ENCODE data around the gene ADGRG6.

ADGRG6 gene

GRCh38 chr6:142376115-142376514, 74.3 kb downstream of the ADGRG6 start:
- DNase-seq (ENCODE audit: extremely low read depth, low read depth), result no peak
- TF ChIP-seq CTCF (IDR thresholded peaks at IDR 0.05; ENCODE audit: low read depth, low read length, missing control alignments), result no peak
- no peak overlapping the region for H3K4me3 ChIP-seq (replicated peaks; ENCODE audit: low read depth, low read length)

GRCh38 chr6:142376800-142377496, 75.1 kb downstream of the ADGRG6 start:
- H3K4me3 ChIP-seq (replicated peaks; ENCODE audit: low read depth, low read length), result no peak overlapping the region
- DNase-seq (ENCODE audit: extremely low read depth, low read depth), result no peak
- no peak for TF ChIP-seq CTCF (IDR thresholded peaks at IDR 0.05; ENCODE audit: low read depth, low read length, missing control alignments)

- no peak overlapping the region for H3K4me3 ChIP-seq (replicated peaks; ENCODE audit: low read depth, low read length)
- no peak for TF ChIP-seq CTCF (IDR thresholded peaks at IDR 0.05; ENCODE audit: low read depth, low read length, missing control alignments)
- no peak for DNase-seq (ENCODE audit: extremely low read depth, low read depth)
Observed at GRCh38 chr6:142377497-142377848, 75.7 kb downstream of the ADGRG6 start.

GRCh38 chr6:142378138-142378875, 76.5 kb downstream of the ADGRG6 start:
- peak; percentile 36 for DNase-seq (ENCODE audit: extremely low read depth, low read depth)
- TF ChIP-seq CTCF (IDR thresholded peaks at IDR 0.05; ENCODE audit: low read depth, low read length, missing control alignments), result no peak
- no peak overlapping the region for H3K4me3 ChIP-seq (replicated peaks; ENCODE audit: low read depth, low read length)

GRCh38 chr6:142380626-142381025, 78.8 kb downstream of the ADGRG6 start:
- no peak for TF ChIP-seq CTCF (IDR thresholded peaks at IDR 0.05; ENCODE audit: low read depth, low read length, missing control alignments)
- H3K4me3 ChIP-seq (replicated peaks; ENCODE audit: low read depth, low read length), result no peak overlapping the region
- DNase-seq (ENCODE audit: extremely low read depth, low read depth), result no peak

GRCh38 chr6:142381181-142381580, 79.4 kb downstream of the ADGRG6 start:
- no peak for DNase-seq (ENCODE audit: extremely low read depth, low read depth)

More at GRCh38 chr6:142381181-142381580, 79.4 kb downstream of the ADGRG6 start:
- TF ChIP-seq CTCF (IDR thresholded peaks at IDR 0.05; ENCODE audit: low read depth, low read length, missing control alignments), result no peak
- H3K4me3 ChIP-seq (replicated peaks; ENCODE audit: low read depth, low read length), result no peak overlapping the region

Data from HFF-Myc (cell line).